Lower leg skin (tissue), 3 donors: ENCODE measurements around the gene TBC1D22A.

ENCODE experiments used
- CTCF ChIP-seq, 3 donors: fragments of 450-650 bp; IDR thresholded peaks; one replicate each; pipeline ENCODE4 v1.5.1; 2016; ENCODE audit warnings: antibody characterized with exemption in 3 of 3, mild to moderate bottlenecking in 3 of 3, moderate library complexity in 2 of 3
- POLR2A ChIP-seq, 2 donors: fragments of 450-650 bp; IDR thresholded peaks; one replicate each; pipeline ENCODE4 v1.6.1; 2016 to 2017; ENCODE audit warnings: antibody characterized with exemption in 2 of 2, mild to moderate bottlenecking in 1 of 2, moderate library complexity in 1 of 2

GRCh38 chr22:46892866-46893265 lies 130.4 kb downstream of the TBC1D22A start:
- TF ChIP-seq CTCF (IDR thresholded peaks at IDR 0.05) (no peak), POLR2A (IDR thresholded peaks at IDR 0.05) (no peak)
